ENCODE measurements around the gene CACNA2D2.

- TF ChIP-seq CTCF (IDR thresholded peaks at IDR 0.05; ENCODE audit: low read length) (no peak), EZH2 (IDR thresholded peaks at IDR 0.05; ENCODE audit: borderline replicate concordance, low read length) (no peak)
These were observed 45.8 kb upstream of the CACNA2D2 start for GRCh38 chr3:50549226-50549625.

Data from OCI-LY1 (cell line).